ENCODE data around the gene OR2H1. TPM values are rescaled to one million over a fixed set of nuclear protein-coding genes. Genes with fewer than 3 reads are reported as not detected.

Gene OR2H1
- total and polyA plus RNA-seq, 9 of the 15 experiments (the other 6 are each of a cell fraction or from before 2014, with no cell fraction given), result not detected

GRCh38 chr6:29505808-29506207, 48.9 kb downstream of the OR2H1 start:
- no peak for DNase-seq (ENCODE audit: extremely low read depth in 1 of 4, low spot score in 3 of 4)
- H4K20me1 ChIP-seq (replicated peaks; ENCODE audit: control insufficient read depth, insufficient read depth, low read length), result 0 out of 2 replicates have a peak, but pooled peaks cover 2% of the 10 kb centered on the region
- ChIA-PET CTCF (ENCODE audit: low intra/inter-chr PET ratio) (no interaction called here), POLR2A (interaction anchor here (0.6 kb wide), 1 partner anchor 101 kb away, joined by 3 read pairs; no protein-coding TSS in a partner anchor)
- WGBS (ENCODE audit: insufficient coverage, low coverage, missing lambda C conversion rate), result 0% methylated on average over 3 of the region's 3 CpGs
- no peak overlapping the region for H3K9ac ChIP-seq (ENCODE audit: insufficient read depth in 1 of 2, low read depth in 2 of 2, low read length in 2 of 2)
- H3K27me3 ChIP-seq (ENCODE audit: control insufficient read depth in 2 of 2, insufficient read depth in 2 of 2, low read length in 2 of 2), result peaks cover 12 to 67% of the 10 kb centered on the region in 2 experiments
- BruUV-seq (replicated peaks), result no TSS peak
- no peak overlapping the region for H3K4me3 ChIP-seq
- no peak overlapping the region for H3K27ac ChIP-seq (ENCODE audit: extremely low read depth, low read depth, low read length)
- in situ Hi-C loops (cut with MboI), result no loop called here
- H2AFZ ChIP-seq (ENCODE audit: low read depth, low read length), result no peak overlapping the region
- H3K9me3 ChIP-seq (replicated peaks; ENCODE audit: control insufficient read depth, insufficient read depth, low read depth, low read length), result no peaks in the 10 kb centered on the region
- no peak for FAIRE-seq
- no peaks in the 10 kb centered on the region for H3K36me3 ChIP-seq (ENCODE audit: control insufficient read depth, insufficient read depth, low read length)
- intact Hi-C loops (cut with micrococcal nuclease), result no loop called here
- no peak overlapping the region for H3K4me2 ChIP-seq (ENCODE audit: insufficient read depth, low read length)
- no peaks in the 10 kb centered on the region for H3K9me1 ChIP-seq (ENCODE audit: control insufficient read depth, insufficient read depth, low read length)
- no peak for ATAC-seq
- H3K79me2 ChIP-seq (ENCODE audit: control insufficient read depth, insufficient read depth, low read length), result no peaks in the 10 kb centered on the region
- H3K4me1 ChIP-seq (replicated peaks in 1 of 2; ENCODE audit: control insufficient read depth in 2 of 2, insufficient read depth in 2 of 2, low read length in 2 of 2), result no peaks in the 10 kb centered on the region
- no peak for TF ChIP-seq CREB5 (CRISPR knock-in tag; IDR thresholded peaks at IDR 0.05)
- TF ChIP-seq ZNF696 (CRISPR knock-in tag; conservative IDR thresholded peaks at IDR 0.05), result no peak
- TF ChIP-seq NR4A1 (CRISPR knock-in tag; IDR thresholded peaks at IDR 0.05), result no peak
- TF ChIP-seq NR4A1 (tag; IDR thresholded peaks at IDR 0.05), result no peak
- TF ChIP-seq SLC30A9 (CRISPR knock-in tag; IDR thresholded peaks at IDR 0.05), result no peak
- TF ChIP-seq MGA (IDR thresholded peaks at IDR 0.05), result no peak
- no peak for TF ChIP-seq FUS (optimal IDR thresholded peaks at IDR 0.05; ENCODE audit: low read depth, low read length)
- no peak for TF ChIP-seq ZNF143 (CRISPR knock-in tag; IDR thresholded peaks at IDR 0.05)
- no peak for TF ChIP-seq ZBTB9 (CRISPR knock-in tag; IDR thresholded peaks at IDR 0.05)
